HepG2 (cell line): Measurements from ENCODE around the gene CLDN20. TPM values are rescaled to one million over a fixed set of nuclear protein-coding genes. Genes with fewer than 3 reads are reported as not detected.

Experiments used
- AGO2 ChIP-seq: fragments of 200-400 bp; formaldehyde crosslinking; optimal IDR thresholded peaks from 2 replicates; pipeline ENCODE3; 2017; ENCODE audit warnings: mild to moderate bottlenecking, low read depth, low read length, moderate library complexity
- CHD2 ChIP-seq: IDR thresholded peaks from 2 replicates; pipeline ENCODE4 v1.6.1; 2011; ENCODE audit warnings: low read depth, low read length, improper control_type of control experiment
- EED ChIP-seq: sonication (generic); formaldehyde crosslinking; IDR thresholded peaks from 2 replicates; pipeline ENCODE4 v1.5.0; 2020; ENCODE audit warnings: mild to moderate bottlenecking, missing genetic modification reagents
- ELK4 ChIP-seq: sonication (generic); formaldehyde crosslinking; IDR thresholded peaks from 2 replicates; pipeline ENCODE4 v1.9.0; 2021; ENCODE audit warnings: missing genetic modification reagents, borderline replicate concordance
- FOXO1 ChIP-seq: sonication (generic); formaldehyde crosslinking; IDR thresholded peaks from 2 replicates; pipeline ENCODE4 v1.4.0; 2020; ENCODE audit warnings: missing genetic modification reagents
- LRRFIP1 ChIP-seq: sonication (generic); formaldehyde crosslinking; conservative IDR thresholded peaks from 2 replicates; pipeline ENCODE4 v1.4.0; 2020; ENCODE audit warnings: missing genetic modification reagents
- PCBP2 ChIP-seq: fragments of 200-400 bp; formaldehyde crosslinking; optimal IDR thresholded peaks from 2 replicates; pipeline ENCODE3; 2018; ENCODE audit warnings: low read length, low read depth; ENCODE audit not compliant: poor library complexity, severe bottlenecking
- REL ChIP-seq: sonication (generic); formaldehyde crosslinking; conservative IDR thresholded peaks from 2 replicates; pipeline ENCODE4 v1.8.0; 2022; ENCODE audit warnings: mild to moderate bottlenecking, missing genetic modification reagents, moderate library complexity
- SKIL ChIP-seq: sonication (generic); formaldehyde crosslinking; IDR thresholded peaks from 2 replicates; pipeline ENCODE4 v1.8.0; 2022; ENCODE audit warnings: missing genetic modification reagents, mild to moderate bottlenecking, moderate library complexity, borderline replicate concordance
- TCF7 ChIP-seq: sonication (generic); IDR thresholded peaks from 2 replicates; pipeline ENCODE4 v1.6.1; 2016; ENCODE audit warnings: antibody characterized with exemption, low read depth
- TCF7L2 ChIP-seq: IDR thresholded peaks from 2 replicates; pipeline ENCODE4 v1.6.1; 2011; ENCODE audit warnings: mild to moderate bottlenecking, low read depth, low read length, moderate library complexity
- TFDP1 ChIP-seq: IDR thresholded peaks from 2 replicates; pipeline ENCODE4 v1.6.1; 2016; ENCODE audit warnings: missing compliant biosample characterization, missing genetic modification reagents, borderline replicate concordance
- TFE3 ChIP-seq: IDR thresholded peaks from 2 replicates; pipeline ENCODE4 v1.6.1; 2016
- ZNF24 ChIP-seq: fragments of 450-650 bp; IDR thresholded peaks from 2 replicates; pipeline ENCODE4 v1.6.1; 2017; ENCODE audit warnings: antibody characterized with exemption, mild to moderate bottlenecking
- ZNF280B ChIP-seq: sonication (generic); formaldehyde crosslinking; IDR thresholded peaks from 2 replicates; pipeline ENCODE4 v1.5.0; 2020; ENCODE audit warnings: missing genetic modification reagents, mild to moderate bottlenecking, borderline replicate concordance
- ZNF3 ChIP-seq: IDR thresholded peaks from 2 replicates; pipeline ENCODE4 v1.7.0; 2017; ENCODE audit warnings: inconsistent platforms
- ZNF678 ChIP-seq: sonication (generic); formaldehyde crosslinking; IDR thresholded peaks from 2 replicates; pipeline ENCODE4 v1.4.0; 2020; ENCODE audit warnings: mild to moderate bottlenecking, missing genetic modification reagents
- ZNF75D ChIP-seq: sonication (generic); formaldehyde crosslinking; IDR thresholded peaks from 2 replicates; pipeline ENCODE4 v1.8.1; 2023; ENCODE audit warnings: missing genetic modification reagents, mild to moderate bottlenecking, borderline replicate concordance
- ZSCAN29 ChIP-seq: sonication (generic); formaldehyde crosslinking; conservative IDR thresholded peaks from 2 replicates; pipeline ENCODE4 v1.4.0; 2020; ENCODE audit warnings: mild to moderate bottlenecking, missing genetic modification reagents
- polyA plus RNA-seq, 8 experiments: library from polyadenylated mRNA; depleted of rRNA in 3 of 8; stranded (reverse) in 7 of 8; unstranded in 1 of 8; fragments of >200 nt; fragmentation: Illumina TruSeq in 4 of 8; extraction: Trizol in 4 of 8; gene quantifications; 2 replicates each; pipeline versions ENCODE4 v1.2.1 to v1.2.3, GENCODE V29; 2011 to 2016; ENCODE audit warnings: low read depth in 4 of 8, missing spikeins in 1 of 8, mixed read lengths in 1 of 8; ENCODE audit not compliant: insufficient read depth in 1 of 8
- total RNA-seq, 5 experiments: library from RNA; depleted of rRNA; stranded (reverse); fragments of >200 nt; fragmentation: Illumina TruSeq; extraction: Trizol; gene quantifications; 2 replicates each; pipeline ENCODE4 v1.2.3, GENCODE V29; 2016; ENCODE audit warnings: low read depth in 1 of 5

Gene CLDN20
- total and polyA plus RNA-seq, 2 of the 13 experiments (the other 11 are each of a cell fraction or from before 2014, with no cell fraction given) = not detected

- TF ChIP-seq TFE3 (CRISPR knock-in tag) = peak; percentile 92
- TF ChIP-seq SKIL = 0 out of 2 replicates have a peak, but pooled peaks have one; percentile 28
- TF ChIP-seq ZNF678 (CRISPR knock-in tag) = no peak
- no peak for TF ChIP-seq ZNF75D (CRISPR knock-in tag)
- no peak; the same call in 1 of the 2 replicates for TF ChIP-seq EED
- no peak for TF ChIP-seq AGO2
- TF ChIP-seq PCBP2 = no peak
- no peak for TF ChIP-seq ELK4 (CRISPR knock-in tag)
- 0 out of 2 replicates have a peak, but pooled peaks have one; percentile 33 for TF ChIP-seq TCF7
- peak; percentile 84; the same call in 1 of the 2 replicates for TF ChIP-seq ZNF3
- peak; percentile 89 for TF ChIP-seq ZNF24
- no peak for TF ChIP-seq REL
- no peak; the same call in 1 of the 2 replicates for TF ChIP-seq FOXO1 (CRISPR knock-in tag)
- TF ChIP-seq ZSCAN29 (CRISPR knock-in tag) = no peak
- TF ChIP-seq TCF7L2 = no peak
- peak; percentile 53; the same call in 1 of the 2 replicates for TF ChIP-seq LRRFIP1 (CRISPR knock-in tag)
- TF ChIP-seq CHD2 = no peak; the same call in 1 of the 2 replicates
- peak; percentile 85 for TF ChIP-seq TFDP1 (CRISPR knock-in tag)
- TF ChIP-seq ZNF280B = no peak
Measured at GRCh38 chr6:155314773-155315515, 51.1 kb downstream of the CLDN20 start (continued).
